ENCODE measurements around the gene CDH12. TPM values are rescaled to one million over a fixed set of nuclear protein-coding genes. Genes with fewer than 3 reads are reported as not detected.

The CDH12 gene
- polyA plus RNA-seq, 2 donors = 0.01 TPM; not detected in 1

- H3K9me3 ChIP-seq (ENCODE audit: control insufficient read depth in 2 of 2, insufficient read depth in 1 of 2, low read depth in 1 of 2, low read length in 1 of 2) = peaks cover 0 to 3% of the 10 kb centered on the region in 2 donors
- no peaks in the 10 kb centered on the region for H3K4me1 ChIP-seq (ENCODE audit: control insufficient read depth in 2 of 2, insufficient read depth in 2 of 2, low read length in 1 of 2)
- H3K27me3 ChIP-seq (ENCODE audit: control insufficient read depth in 1 of 2, insufficient read depth in 2 of 2, low read length in 2 of 2) = no peaks in the 10 kb centered on the region
- no peaks in the 10 kb centered on the region for H3K36me3 ChIP-seq (ENCODE audit: control insufficient read depth in 2 of 2, insufficient read depth in 2 of 2, low read length in 1 of 2)
- 79 to 85% methylated on average over 5 of the region's 5 CpGs for WGBS, 2 donors
- H3K4me3 ChIP-seq (ENCODE audit: low read depth in 1 of 2, low read length in 2 of 2) = no peak overlapping the region
- H3K27ac ChIP-seq (ENCODE audit: low read depth in 2 of 2, low read length in 1 of 2) = no peak overlapping the region
Measured at GRCh38 chr5:22577006-22577405, 276.1 kb downstream of the CDH12 start.

- H3K27ac ChIP-seq (ENCODE audit: low read depth in 2 of 2, low read length in 1 of 2) = no peak overlapping the region
- H3K27me3 ChIP-seq (ENCODE audit: control insufficient read depth in 1 of 2, insufficient read depth in 2 of 2, low read length in 2 of 2) = no peaks in the 10 kb centered on the region
- no peak overlapping the region for H3K4me3 ChIP-seq (ENCODE audit: low read depth in 1 of 2, low read length in 2 of 2)
- H3K9me3 ChIP-seq (ENCODE audit: control insufficient read depth in 2 of 2, insufficient read depth in 1 of 2, low read depth in 1 of 2, low read length in 1 of 2) = peaks cover 0 to 3% of the 10 kb centered on the region in 2 donors
- no peaks in the 10 kb centered on the region for H3K4me1 ChIP-seq (ENCODE audit: control insufficient read depth in 2 of 2, insufficient read depth in 2 of 2, low read length in 1 of 2)
- no peaks in the 10 kb centered on the region for H3K36me3 ChIP-seq (ENCODE audit: control insufficient read depth in 2 of 2, insufficient read depth in 2 of 2, low read length in 1 of 2)
Measured at GRCh38 chr5:22572941-22573340, 280.2 kb downstream of the CDH12 start.

- no peaks in the 10 kb centered on the region for H3K36me3 ChIP-seq (ENCODE audit: control insufficient read depth in 2 of 2, insufficient read depth in 2 of 2, low read length in 1 of 2)
- no peaks in the 10 kb centered on the region for H3K4me1 ChIP-seq (ENCODE audit: control insufficient read depth in 2 of 2, insufficient read depth in 2 of 2, low read length in 1 of 2)
- no peaks in the 10 kb centered on the region for H3K9me3 ChIP-seq (ENCODE audit: control insufficient read depth in 2 of 2, insufficient read depth in 1 of 2, low read depth in 1 of 2, low read length in 1 of 2)
- no peak overlapping the region for H3K4me3 ChIP-seq (ENCODE audit: low read depth in 1 of 2, low read length in 2 of 2)
- H3K27me3 ChIP-seq (ENCODE audit: control insufficient read depth in 1 of 2, insufficient read depth in 2 of 2, low read length in 2 of 2) = no peaks in the 10 kb centered on the region
- H3K27ac ChIP-seq (ENCODE audit: low read depth in 2 of 2, low read length in 1 of 2) = no peak overlapping the region
Measured at GRCh38 chr5:22567983-22568382, 285.2 kb downstream of the CDH12 start.

GRCh38 chr5:22560147-22560546, 293.0 kb downstream of the CDH12 start:
- 44 to 62% methylated on average over 3 of the region's 3 CpGs for WGBS, 2 donors
- no peaks in the 10 kb centered on the region for H3K36me3 ChIP-seq (ENCODE audit: control insufficient read depth in 2 of 2, insufficient read depth in 2 of 2, low read length in 1 of 2)

GRCh38 chr5:22557251-22557650, 295.9 kb downstream of the CDH12 start:
- no peak overlapping the region for H3K27ac ChIP-seq (ENCODE audit: low read depth in 2 of 2, low read length in 1 of 2)
- 82 to 86% methylated on average over 6 of the region's 6 CpGs for WGBS, 2 donors
- no peaks in the 10 kb centered on the region for H3K27me3 ChIP-seq (ENCODE audit: control insufficient read depth in 1 of 2, insufficient read depth in 2 of 2, low read length in 2 of 2)
- no peaks in the 10 kb centered on the region for H3K4me1 ChIP-seq (ENCODE audit: control insufficient read depth in 2 of 2, insufficient read depth in 2 of 2, low read length in 1 of 2)
- no peaks in the 10 kb centered on the region for H3K36me3 ChIP-seq (ENCODE audit: control insufficient read depth in 2 of 2, insufficient read depth in 2 of 2, low read length in 1 of 2)
- no peaks in the 10 kb centered on the region for H3K9me3 ChIP-seq (ENCODE audit: control insufficient read depth in 2 of 2, insufficient read depth in 1 of 2, low read depth in 1 of 2, low read length in 1 of 2)
- no peak overlapping the region for H3K4me3 ChIP-seq (ENCODE audit: low read depth in 1 of 2, low read length in 2 of 2)

More at GRCh38 chr5:22560147-22560546, 293.0 kb downstream of the CDH12 start:
- H3K27ac ChIP-seq (ENCODE audit: low read depth in 2 of 2, low read length in 1 of 2) = no peak overlapping the region
- no peaks in the 10 kb centered on the region for H3K4me1 ChIP-seq (ENCODE audit: control insufficient read depth in 2 of 2, insufficient read depth in 2 of 2, low read length in 1 of 2)
- no peaks in the 10 kb centered on the region for H3K27me3 ChIP-seq (ENCODE audit: control insufficient read depth in 1 of 2, insufficient read depth in 2 of 2, low read length in 2 of 2)
- no peaks in the 10 kb centered on the region for H3K9me3 ChIP-seq (ENCODE audit: control insufficient read depth in 2 of 2, insufficient read depth in 1 of 2, low read depth in 1 of 2, low read length in 1 of 2)
- no peak overlapping the region for H3K4me3 ChIP-seq (ENCODE audit: low read depth in 1 of 2, low read length in 2 of 2)

GRCh38 chr5:22554475-22554874, 298.7 kb downstream of the CDH12 start:
- Histone ChIP-seq H3K27me3 (ENCODE audit: control insufficient read depth in 1 of 2, insufficient read depth in 2 of 2, low read length in 2 of 2) (no peaks in the 10 kb centered on the region), H3K27ac (ENCODE audit: low read depth in 2 of 2, low read length in 1 of 2) (no peak overlapping the region), H3K36me3 (ENCODE audit: control insufficient read depth in 2 of 2, insufficient read depth in 2 of 2, low read length in 1 of 2) (no peaks in the 10 kb centered on the region), H3K4me3 (ENCODE audit: low read depth in 1 of 2, low read length in 2 of 2) (no peak overlapping the region), H3K9me3 (ENCODE audit: control insufficient read depth in 2 of 2, insufficient read depth in 1 of 2, low read depth in 1 of 2, low read length in 1 of 2) (no peaks in the 10 kb centered on the region), H3K4me1 (ENCODE audit: control insufficient read depth in 2 of 2, insufficient read depth in 2 of 2, low read length in 1 of 2) (no peaks in the 10 kb centered on the region)

GRCh38 chr5:22549876-22550671, 303.1 kb downstream of the CDH12 start:
- Histone ChIP-seq H3K4me1 (ENCODE audit: control insufficient read depth in 2 of 2, insufficient read depth in 2 of 2, low read length in 1 of 2) (no peaks in the 10 kb centered on the region), H3K27me3 (ENCODE audit: control insufficient read depth in 1 of 2, insufficient read depth in 2 of 2, low read length in 2 of 2) (no peaks in the 10 kb centered on the region), H3K27ac (ENCODE audit: low read depth in 2 of 2, low read length in 1 of 2) (no peak overlapping the region), H3K4me3 (ENCODE audit: low read depth in 1 of 2, low read length in 2 of 2) (no peak overlapping the region), H3K36me3 (ENCODE audit: control insufficient read depth in 2 of 2, insufficient read depth in 2 of 2, low read length in 1 of 2) (no peaks in the 10 kb centered on the region), H3K9me3 (ENCODE audit: control insufficient read depth in 2 of 2, insufficient read depth in 1 of 2, low read depth in 1 of 2, low read length in 1 of 2) (no peaks in the 10 kb centered on the region)
- WGBS, 2 donors = 71 to 72% methylated on average over 4 of the region's 4 CpGs

- no peaks in the 10 kb centered on the region for H3K36me3 ChIP-seq (ENCODE audit: control insufficient read depth in 2 of 2, insufficient read depth in 2 of 2, low read length in 1 of 2)
- H3K27ac ChIP-seq (ENCODE audit: low read depth in 2 of 2, low read length in 1 of 2) = no peak overlapping the region
- H3K4me1 ChIP-seq (ENCODE audit: control insufficient read depth in 2 of 2, insufficient read depth in 2 of 2, low read length in 1 of 2) = no peaks in the 10 kb centered on the region
- H3K4me3 ChIP-seq (ENCODE audit: low read depth in 1 of 2, low read length in 2 of 2) = no peak overlapping the region
- H3K27me3 ChIP-seq (ENCODE audit: control insufficient read depth in 1 of 2, insufficient read depth in 2 of 2, low read length in 2 of 2) = no peaks in the 10 kb centered on the region
- H3K9me3 ChIP-seq (ENCODE audit: control insufficient read depth in 2 of 2, insufficient read depth in 1 of 2, low read depth in 1 of 2, low read length in 1 of 2) = no peaks in the 10 kb centered on the region
- WGBS, 2 donors = 33 to 36% methylated on average over 1 of the region's 1 CpG
Measured at GRCh38 chr5:22542340-22542739, 310.8 kb downstream of the CDH12 start.

GRCh38 chr5:22541037-22541436, 312.1 kb downstream of the CDH12 start:
- Histone ChIP-seq H3K36me3 (ENCODE audit: control insufficient read depth in 2 of 2, insufficient read depth in 2 of 2, low read length in 1 of 2) (no peaks in the 10 kb centered on the region), H3K27me3 (ENCODE audit: control insufficient read depth in 1 of 2, insufficient read depth in 2 of 2, low read length in 2 of 2) (no peaks in the 10 kb centered on the region), H3K27ac (ENCODE audit: low read depth in 2 of 2, low read length in 1 of 2) (no peak overlapping the region), H3K9me3 (ENCODE audit: control insufficient read depth in 2 of 2, insufficient read depth in 1 of 2, low read depth in 1 of 2, low read length in 1 of 2) (no peaks in the 10 kb centered on the region), H3K4me3 (ENCODE audit: low read depth in 1 of 2, low read length in 2 of 2) (no peak overlapping the region), H3K4me1 (ENCODE audit: control insufficient read depth in 2 of 2, insufficient read depth in 2 of 2, low read length in 1 of 2) (no peaks in the 10 kb centered on the region)
- WGBS, 2 donors = 21 to 43% methylated on average over 1 of the region's 1 CpG

- Histone ChIP-seq H3K4me3 (ENCODE audit: low read depth in 1 of 2, low read length in 2 of 2) (no peak overlapping the region), H3K27me3 (ENCODE audit: control insufficient read depth in 1 of 2, insufficient read depth in 2 of 2, low read length in 2 of 2) (no peaks in the 10 kb centered on the region), H3K9me3 (ENCODE audit: control insufficient read depth in 2 of 2, insufficient read depth in 1 of 2, low read depth in 1 of 2, low read length in 1 of 2) (no peaks in the 10 kb centered on the region), H3K27ac (ENCODE audit: low read depth in 2 of 2, low read length in 1 of 2) (no peak overlapping the region), H3K36me3 (ENCODE audit: control insufficient read depth in 2 of 2, insufficient read depth in 2 of 2, low read length in 1 of 2) (no peaks in the 10 kb centered on the region), H3K4me1 (ENCODE audit: control insufficient read depth in 2 of 2, insufficient read depth in 2 of 2, low read length in 1 of 2) (no peaks in the 10 kb centered on the region)
- 79 to 88% methylated on average over 1 of the region's 1 CpG for WGBS, 2 donors
Measured at GRCh38 chr5:22539762-22540161, 313.4 kb downstream of the CDH12 start.

Measured in esophagus (tissue), 2 donors.